ENCODE measurements around the gene PRKAG2.
"Not testable (repeated sequence)": the region's sequence is repeated elsewhere in the genome, so short reads cannot be mapped to it uniquely, and the experiment has no call there.

The PRKAG2 gene

GRCh38 chr7:151550656-151551286, 326.1 kb downstream of the PRKAG2 start:
- peak; percentile 51 for DNase-seq (ENCODE audit: low spot score)

DNA sequence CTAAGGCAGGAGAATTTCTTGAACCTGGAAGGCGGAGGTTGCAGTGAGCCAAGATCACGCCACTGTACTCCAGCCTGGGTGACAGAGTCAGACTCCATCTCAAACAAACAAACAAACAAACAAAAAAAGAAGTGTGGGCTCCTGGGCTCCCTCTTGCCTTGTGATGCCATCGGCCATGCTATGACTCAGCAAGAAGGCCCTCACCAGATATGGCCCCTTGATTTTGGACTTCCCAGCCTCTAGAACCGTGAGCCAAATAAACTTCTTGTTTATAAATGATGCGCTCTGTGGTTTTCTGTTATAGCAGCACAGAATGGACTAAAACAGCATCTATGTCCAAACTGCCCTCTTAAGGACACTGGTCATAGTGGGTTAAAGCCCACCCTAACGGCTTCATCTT, 327.3 kb downstream of the PRKAG2 start:
- no peak for DNase-seq (ENCODE audit: low spot score)

DNA sequence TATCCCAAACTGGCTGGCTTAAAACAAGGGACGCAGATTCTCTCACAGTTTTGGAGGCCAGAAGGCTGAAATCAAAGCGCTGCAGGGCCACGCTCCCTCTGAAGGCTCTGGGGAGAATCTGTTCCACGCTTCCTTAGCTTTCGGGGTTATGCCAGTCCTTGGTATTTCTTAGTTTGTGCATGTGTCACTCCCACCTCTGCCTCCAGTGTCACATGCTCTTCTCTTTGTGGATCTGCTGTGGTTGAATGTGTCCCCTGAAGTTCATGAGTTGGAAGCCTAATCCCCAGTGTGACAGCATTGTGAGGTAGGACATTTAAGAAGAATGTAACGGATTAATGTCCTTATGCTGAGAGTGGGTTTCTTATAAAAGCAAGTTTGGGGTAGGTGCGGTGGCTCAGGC, 327.8 kb downstream of the PRKAG2 start:
- DNase-seq (ENCODE audit: low spot score): no peak

- no peak for DNase-seq (ENCODE audit: low spot score)
Observed at GRCh38 chr7:151544183-151544582, 332.7 kb downstream of the PRKAG2 start.

- DNase-seq (ENCODE audit: low spot score): no peak
Observed at GRCh38 chr7:151542606-151543130, 334.2 kb downstream of the PRKAG2 start.

- no peak for DNase-seq (ENCODE audit: low spot score)
Observed at GRCh38 chr7:151541709-151542499, 335.0 kb downstream of the PRKAG2 start.

DNA sequence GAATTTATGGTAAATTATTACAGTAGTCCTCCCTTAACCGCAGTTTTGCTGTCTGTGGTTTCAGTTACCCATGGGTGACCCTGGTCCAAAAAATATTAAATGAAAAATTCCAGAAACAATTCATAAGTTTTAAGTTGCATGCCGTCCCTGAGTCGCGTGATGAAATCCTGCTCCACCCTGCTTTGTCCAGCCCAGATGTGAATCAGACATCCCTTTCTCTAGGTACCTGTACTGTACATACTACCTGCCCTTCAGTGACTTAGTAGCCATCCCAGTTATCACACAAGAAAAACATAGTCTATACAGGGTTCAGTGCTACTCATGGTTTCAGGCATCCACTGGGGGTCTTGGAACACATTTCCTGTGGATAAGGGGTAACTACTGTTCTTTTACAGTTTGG, 336.8 kb downstream of the PRKAG2 start:
- DNase-seq (ENCODE audit: low spot score): no peak

- DNase-seq (ENCODE audit: low spot score): peak; percentile 27
Observed at GRCh38 chr7:151539088-151539671, 337.7 kb downstream of the PRKAG2 start.

- no peak for DNase-seq (ENCODE audit: low spot score)
Observed at GRCh38 chr7:151537818-151538561, 338.9 kb downstream of the PRKAG2 start.

DNA sequence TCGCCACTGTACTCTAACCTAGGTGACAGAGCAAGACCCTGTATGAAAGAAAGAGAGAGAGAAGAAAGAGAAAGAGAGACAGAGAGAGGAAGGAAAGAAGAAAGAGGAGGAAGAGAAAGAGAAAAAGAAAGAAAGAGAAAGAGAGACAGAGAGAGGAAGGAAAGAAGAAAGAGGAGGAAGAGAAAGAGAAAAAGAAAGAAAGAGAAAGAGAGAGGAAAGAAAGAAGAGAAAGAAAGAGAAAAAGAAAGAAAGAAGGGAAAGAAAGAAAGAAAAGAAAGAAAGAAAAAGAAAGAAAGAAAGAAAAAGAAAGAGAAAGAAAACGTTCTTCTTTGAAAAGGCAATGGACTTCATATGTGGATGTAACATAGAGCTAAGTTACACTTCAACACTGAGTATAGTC, 340.7 kb downstream of the PRKAG2 start:
- DNase-seq (ENCODE audit: low spot score): not testable (repeated sequence)

GRCh38 chr7:151529842-151530241, 347.1 kb downstream of the PRKAG2 start:
- no peak for DNase-seq (ENCODE audit: low spot score)

- DNase-seq (ENCODE audit: low spot score): no peak
Observed at GRCh38 chr7:151524845-151525244, 352.1 kb downstream of the PRKAG2 start.

GRCh38 chr7:151524331-151524730, 352.6 kb downstream of the PRKAG2 start:
- no peak for DNase-seq (ENCODE audit: low spot score)

DNA sequence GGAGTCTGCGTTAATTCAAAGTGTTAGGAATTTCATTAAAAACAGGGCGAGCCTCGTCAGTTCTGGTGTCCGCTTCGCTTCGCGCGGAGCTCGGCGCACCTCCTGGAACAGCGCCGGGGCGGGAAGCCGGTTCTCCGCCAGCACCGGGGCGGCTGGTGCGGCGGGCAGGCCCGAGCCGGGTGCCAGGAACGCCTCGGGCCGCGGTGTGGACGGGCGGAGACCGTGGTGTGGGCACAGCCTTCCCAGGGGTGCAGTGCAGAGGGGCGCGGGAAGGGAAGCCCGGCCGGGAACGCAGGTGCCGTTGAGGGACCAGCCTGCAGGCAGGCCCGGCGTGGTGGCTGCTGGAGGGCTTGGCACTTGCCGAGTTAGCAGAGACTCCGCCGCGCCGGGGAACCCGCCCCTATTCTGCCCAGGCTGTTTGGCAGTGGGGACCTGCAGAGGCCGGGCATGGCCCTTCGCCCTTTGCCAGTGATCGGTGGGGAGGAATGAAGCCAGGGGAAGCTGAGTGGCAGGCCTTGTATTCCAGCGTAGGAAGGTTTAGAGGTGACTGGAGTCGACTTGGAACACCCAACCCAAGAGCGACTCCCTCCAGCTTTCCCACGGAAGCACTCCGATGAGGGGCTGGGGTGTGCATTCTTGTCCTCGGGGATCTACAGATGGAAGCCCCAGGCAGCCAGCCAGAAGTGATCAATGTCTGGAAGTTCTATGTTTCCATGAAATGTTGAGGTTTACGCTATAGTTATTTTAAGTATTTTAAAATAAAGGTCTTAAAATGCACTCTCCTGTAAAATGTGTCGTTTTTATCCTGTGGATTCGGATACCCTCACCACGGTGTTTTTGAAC, 356.3 kb downstream of the PRKAG2 start:
- peak; percentile 51 for DNase-seq (ENCODE audit: low spot score)

DNA sequence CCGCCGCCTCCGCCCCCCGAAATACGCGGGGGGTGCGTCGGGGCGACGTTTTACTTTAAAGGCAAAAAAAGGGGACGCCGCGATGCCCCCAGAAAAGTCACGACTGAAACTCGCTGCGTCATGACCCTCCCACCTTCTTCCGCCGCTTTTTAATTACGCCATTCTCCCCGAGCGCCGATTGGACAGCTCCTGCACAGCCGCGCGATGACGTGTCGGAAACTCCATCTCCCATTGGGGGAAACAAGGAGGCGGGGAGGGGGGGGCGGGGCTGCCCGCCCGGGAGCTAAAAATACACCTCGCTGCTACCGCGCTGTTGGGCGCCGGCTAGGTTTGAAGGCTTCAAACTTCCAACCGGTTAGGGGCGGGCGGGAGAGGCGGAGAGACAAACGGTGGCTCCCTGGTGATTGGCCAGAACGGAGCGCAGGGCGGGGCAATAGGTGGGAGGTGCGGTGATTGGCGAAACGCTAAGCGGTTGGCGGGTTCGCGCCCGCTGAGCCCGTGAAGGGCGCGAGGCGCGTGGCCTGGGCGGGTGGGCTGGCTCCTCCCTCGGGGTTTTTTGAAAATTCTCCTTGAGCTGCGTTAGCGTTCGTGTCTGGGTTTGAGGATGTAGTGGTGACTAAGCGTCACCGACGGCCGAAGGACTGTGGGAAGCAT, 357.0 kb downstream of the PRKAG2 start, which contains the start of gene RHEB:
TSS of gene RHEB (minus strand) at position 131 of the 654 bp plus-strand sequence. CDS start 384 bp downstream, outside the sequence.
- DNase-seq (ENCODE audit: low spot score): peak; percentile 96

DNA sequence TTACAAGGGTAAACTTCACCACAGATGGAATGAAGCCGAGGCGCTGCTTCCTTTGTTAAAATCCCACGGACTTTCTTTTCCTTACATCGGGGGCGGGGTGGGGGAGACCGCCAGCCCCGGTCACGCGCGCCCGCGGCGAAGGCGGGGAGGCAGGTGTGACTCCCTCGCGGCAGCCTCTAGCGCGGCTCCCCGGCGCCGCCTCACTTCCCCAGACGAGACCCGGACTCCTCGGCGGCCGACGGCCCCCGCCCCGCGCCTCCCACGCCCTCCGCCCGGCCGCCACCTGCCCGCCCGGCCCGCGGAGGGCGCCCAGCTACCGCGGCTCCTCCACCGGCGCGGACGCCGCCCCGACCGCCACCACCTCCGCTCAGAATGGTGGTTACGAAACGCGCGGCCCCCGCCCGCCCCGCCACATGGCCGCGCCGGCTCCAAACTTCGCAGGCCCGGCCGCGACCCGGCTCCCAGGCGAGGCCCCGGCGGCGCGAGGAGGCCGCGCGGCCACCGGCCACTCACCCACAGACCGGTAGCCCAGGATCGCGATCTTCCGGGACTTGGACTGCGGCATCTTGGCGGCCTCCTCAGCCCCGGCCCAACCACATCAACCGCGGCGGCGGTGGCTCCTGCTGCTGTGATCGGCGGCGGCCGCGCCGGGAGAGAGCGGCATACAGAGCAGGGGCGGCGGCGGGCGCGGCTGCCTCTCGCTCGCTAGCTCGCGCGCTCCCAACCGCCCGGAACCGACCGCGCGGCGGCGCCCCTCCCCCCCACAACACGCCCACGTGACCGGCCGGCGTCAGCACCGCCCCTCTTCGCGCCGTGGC, 357.8 kb downstream of the PRKAG2 start:
- DNase-seq (ENCODE audit: low spot score): peak; percentile 45

GRCh38 chr7:151518105-151518946, 358.6 kb downstream of the PRKAG2 start:
- DNase-seq (ENCODE audit: low spot score): peak; percentile 25

- DNase-seq (ENCODE audit: low spot score): no peak
Observed at GRCh38 chr7:151517601-151518104, 359.3 kb downstream of the PRKAG2 start.

- no peak for DNase-seq (ENCODE audit: low spot score)
Observed at GRCh38 chr7:151515276-151515565, 361.7 kb downstream of the PRKAG2 start.
